HL-60 (cell line): ENCODE data around the gene ZNF862.

Experiments used
- DNase-seq, 2 experiments: peaks; one replicate each; pipeline ENCODE4 v3.0.0-alpha.2; 2010 to 2020; ENCODE audit warnings: low read depth in 1 of 2, low spot score in 1 of 2
- H3K27ac ChIP-seq: fragments of 250-450 bp; sonication (Bioruptor Pico); replicated peaks from 2 replicates; pipeline ENCODE4 v1.5.1; 2020; ENCODE audit warnings: mild to moderate bottlenecking, moderate library complexity
- H3K27me3 ChIP-seq: fragments of 250-450 bp; sonication (Bioruptor Pico); 2 replicates; pipeline ENCODE4 v1.5.1; 2021; ENCODE audit warnings: mild to moderate bottlenecking, moderate library complexity; ENCODE audit not compliant: insufficient read depth, poor library complexity, severe bottlenecking
- H3K4me3 ChIP-seq: replicated peaks from 2 replicates; pipeline ENCODE4 v1.5.1; 2011; ENCODE audit warnings: mild to moderate bottlenecking, control low read depth, low read length; ENCODE audit not compliant: insufficient read depth
- CTCF ChIP-seq: IDR thresholded peaks from one replicate; pipeline ENCODE4 v1.5.1; 2011; ENCODE audit warnings: low read length, control low read depth, inconsistent platforms; ENCODE audit not compliant: insufficient read depth
- GABPA ChIP-seq: IDR thresholded peaks from 2 replicates; pipeline ENCODE4 v1.6.1; 2012; ENCODE audit warnings: low read depth
- POLR2AphosphoS5 ChIP-seq: IDR thresholded peaks from 2 replicates; pipeline ENCODE4 v1.6.1; 2012; ENCODE audit warnings: low read depth
- REST ChIP-seq: IDR thresholded peaks from 2 replicates; pipeline ENCODE4 v1.6.1; 2012; ENCODE audit warnings: low read depth; ENCODE audit not compliant: insufficient replicate concordance
- SPI1 ChIP-seq: IDR thresholded peaks from 2 replicates; pipeline ENCODE4 v1.6.1; 2012; ENCODE audit warnings: low read depth, mild to moderate bottlenecking, borderline replicate concordance

The ZNF862 gene

GRCh38 chr7:149819141-149819960 lies 18.8 kb upstream of the ZNF862 start:
- Histone ChIP-seq H3K4me3 (no peak overlapping the region), H3K27me3 (no peaks in the 10 kb centered on the region), H3K27ac (no peak overlapping the region)
- DNase-seq, result no peak
- TF ChIP-seq GABPA, result no peak
- no peak for TF ChIP-seq POLR2AphosphoS5
- no peak for TF ChIP-seq REST
- TF ChIP-seq SPI1, result no peak
- no peak for TF ChIP-seq CTCF

DNA sequence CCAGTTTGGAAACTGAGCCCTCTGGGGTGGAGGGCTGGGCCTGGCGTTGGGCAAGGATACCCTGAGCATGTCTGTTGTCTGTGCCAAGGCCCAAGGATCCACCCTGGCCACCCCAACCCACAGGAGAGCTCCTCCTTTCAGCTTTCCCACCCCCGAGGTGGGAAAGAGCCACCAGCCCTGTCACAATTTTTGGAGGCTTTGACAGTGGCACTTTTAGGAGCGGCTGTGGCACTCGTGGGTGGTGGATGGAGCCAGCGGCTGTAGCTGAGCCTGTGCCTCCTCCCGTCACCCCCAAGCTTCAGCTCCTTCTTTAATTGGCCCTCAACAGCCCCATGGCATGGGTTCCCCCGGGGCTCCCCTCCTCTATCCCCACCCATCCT lies 18.2 kb upstream of the ZNF862 start:
- DNase-seq, result no peak
- no peak overlapping the region for H3K4me3 ChIP-seq
- H3K27me3 ChIP-seq, result no peaks in the 10 kb centered on the region
- no peak overlapping the region for H3K27ac ChIP-seq
- TF ChIP-seq POLR2AphosphoS5, result no peak
- TF ChIP-seq CTCF, result no peak
- no peak for TF ChIP-seq GABPA
- TF ChIP-seq SPI1, result no peak
- TF ChIP-seq REST, result no peak

DNA sequence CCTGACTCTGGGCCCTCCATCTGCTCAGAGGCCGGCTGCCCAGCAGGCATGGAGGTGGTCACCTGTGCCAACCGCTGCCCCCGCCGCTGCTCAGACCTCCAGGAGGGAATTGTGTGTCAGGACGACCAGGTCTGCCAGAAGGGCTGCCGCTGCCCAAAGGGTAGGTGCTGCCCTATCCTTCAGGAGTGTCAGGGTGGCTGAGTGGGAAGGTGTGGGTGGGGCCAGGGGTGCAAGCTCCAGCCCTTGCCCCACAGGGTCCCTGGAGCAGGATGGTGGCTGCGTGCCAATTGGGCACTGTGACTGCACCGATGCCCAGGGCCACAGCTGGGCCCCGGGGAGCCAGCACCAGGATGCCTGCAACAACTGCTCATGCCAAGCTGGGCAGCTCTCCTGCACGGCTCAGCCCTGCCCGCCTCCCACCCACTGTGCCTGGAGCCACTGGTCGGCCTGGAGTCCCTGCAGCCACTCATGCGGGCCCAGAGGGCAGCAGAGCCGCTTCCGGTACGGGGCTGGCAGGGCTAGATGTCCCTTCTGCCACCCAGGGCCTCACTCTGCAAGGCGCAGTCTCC lies 17.5 kb upstream of the ZNF862 start:
- no peak overlapping the region for H3K4me3 ChIP-seq
- DNase-seq, result no peak
- TF ChIP-seq REST (no peak), CTCF (no peak), POLR2AphosphoS5 (no peak), GABPA (no peak), SPI1 (no peak)
- no peak overlapping the region for H3K27ac ChIP-seq
- H3K27me3 ChIP-seq, result no peaks in the 10 kb centered on the region
